Aorta (tissue), 5 donors: ENCODE data around the gene COP1. TPM values are rescaled to one million over a fixed set of nuclear protein-coding genes. Genes with fewer than 3 reads are reported as not detected.
"Not testable (repeated sequence)": the region's sequence is repeated elsewhere in the genome, so short reads cannot be mapped to it uniquely, and the experiment has no call there.

Experiments
- ATAC-seq: fragments of 200-7000 bp; cut with Tn5 transposase; one replicate; pipeline ENCODE4 v1.9.1; 2022; ENCODE audit warnings: moderate library complexity; ENCODE audit not compliant: low FRiP score
- DNase-seq, 2 donors: peaks; one replicate each; pipeline ENCODE4 v3.0.0-alpha.2; 2020
- H3K27ac ChIP-seq, 2 donors: one replicate each; pipeline ENCODE4 v1.5.1; 2013; ENCODE audit warnings: low read length in 2 of 2, mild to moderate bottlenecking in 2 of 2, moderate library complexity in 2 of 2, control low read depth in 1 of 2, inconsistent platforms in 1 of 2, low read depth in 1 of 2
- H3K27me3 ChIP-seq, 2 donors: one replicate each; pipeline ENCODE4 v1.6.1; 2013; ENCODE audit warnings: control low read depth in 1 of 2, low read length in 1 of 2, mild to moderate bottlenecking in 1 of 2, moderate library complexity in 1 of 2; ENCODE audit not compliant: insufficient read depth in 2 of 2, control insufficient read depth in 1 of 2
- H3K36me3 ChIP-seq, 2 donors: one replicate each; pipeline ENCODE4 v1.6.1; 2013; ENCODE audit warnings: control low read depth in 1 of 2, low read length in 1 of 2, mild to moderate bottlenecking in 1 of 2; ENCODE audit not compliant: insufficient read depth in 2 of 2, control insufficient read depth in 1 of 2
- H3K4me1 ChIP-seq, 2 donors: one replicate each; pipeline ENCODE4 v1.6.1; 2013; ENCODE audit warnings: low read length in 2 of 2, control low read depth in 1 of 2, mild to moderate bottlenecking in 1 of 2, moderate library complexity in 1 of 2; ENCODE audit not compliant: insufficient read depth in 2 of 2, control insufficient read depth in 1 of 2
- H3K4me3 ChIP-seq, 2 donors: one replicate each; pipeline ENCODE4 v1.5.1; 2013; ENCODE audit warnings: low read length in 2 of 2, control low read depth in 1 of 2, mild to moderate bottlenecking in 1 of 2
- H3K9me3 ChIP-seq: one replicate; pipeline ENCODE4 v1.6.1; 2013; ENCODE audit warnings: mild to moderate bottlenecking, low read length; ENCODE audit not compliant: control insufficient read depth
- WGBS, 2 donors: extraction: QIAGEN DNeasy Blood & Tissue Kit; methylation state at CpG; one replicate each; pipeline ENCODE4 v1.1.7; 2013; 5-methylcytosine and 5-hydroxymethylcytosine counted together
- intact Hi-C, 2 donors: fragments of 100-400 bp; cut with DNase I; formaldehyde crosslinking; loops; one replicate each; pipeline versions ENCODE4 v1.14.2 to v1.15.0; 2022
- long read RNA-seq, 2 donors: library from polyadenylated mRNA; unstranded; transcript quantifications; one replicate each; pipeline ENCODE4 v2.0.0, GENCODE V29; 2020 to 2021
- polyA plus RNA-seq, 2 donors: library from polyadenylated mRNA; stranded (reverse); fragments of 200-250 nt; gene quantifications; one replicate each; pipeline ENCODE4 v1.2.3, GENCODE V29; 2013
- total RNA-seq, 2 donors: library from RNA; stranded (reverse); fragmentation: NEBNext Ultra II Directional; extraction: Animal tissue kit (Norgen Biotek cat#: 25700); gene quantifications; one replicate each; pipeline ENCODE4 v1.2.1, GENCODE V29; 2021
- donor health status: healthy with polysubstance abuse.
- donor health status: Bipolar disorder and iron deficiency.
- donor health status: DM: no; HTN: no; CAD: no.
- donor health status: DM: no; HTN: no; CAD: no.
- donor health status: DM: yes; HTN: yes; CAD: no.

The COP1 gene
- 10 to 100 TPM; 39.2 to 54.2 TPM for total RNA-seq
- 10 to 100 TPM; 30.4 to 36.3 TPM for polyA plus RNA-seq
- long read RNA-seq, donor 1, partial matches to known transcripts: 12 of 35 reads
- long read RNA-seq, donor 1, other reads (novel, unspliced or antisense): 20 of 35 reads
- long read RNA-seq, donor 2, transcript COP1-204 (20 exons, 3,033 nt): major isoform, 9 of 45 reads
- long read RNA-seq, donor 2, partial matches to known transcripts: 5 of 45 reads
- long read RNA-seq, donor 2, other reads (novel, unspliced or antisense): 30 of 45 reads

- intact Hi-C loops: loop anchor here in 1 of 2 donors (5.0 kb wide), 2 partner anchors 1015 to 1185 kb away; partner anchors contain the start of genes KIAA0040 and MRPS14
- Histone ChIP-seq H3K27me3 (no peaks in the 10 kb centered on the region), H3K27ac (peak within 1 kb of the TSS; percentile 79 to 86), H3K36me3 (no peaks in the 10 kb centered on the region), H3K9me3 (no peaks in the 10 kb centered on the region), H3K4me3 (peak within 1 kb of the TSS; percentile 65 to 85), H3K4me1 (peaks cover 0 to 3% of the 10 kb centered on the region in 2 donors)
- ATAC-seq (peak; percentile 97), DNase-seq (peak; percentile 98 to 99)
- 0 to 1% methylated on average over 89 to 92 of the region's 92 CpGs for WGBS, 2 donors
These were observed at the start of gene COP1 for GRCh38 chr1:176206961-176207902. Gene COP1 (minus strand): TSS chr1:176207286. CDS start chr1:176206978, 308 bp downstream.

- ATAC-seq (no peak), DNase-seq (no peak)
- H3K4me3 ChIP-seq: no peak overlapping the region
- H3K4me1 ChIP-seq: no peaks in the 10 kb centered on the region
- WGBS, 2 donors: 83 to 86% methylated on average over 4 of the region's 4 CpGs
- H3K36me3 ChIP-seq: no peaks in the 10 kb centered on the region
- intact Hi-C loops: no loop called here
- no peak overlapping the region for H3K27ac ChIP-seq
- no peaks in the 10 kb centered on the region for H3K27me3 ChIP-seq
- no peaks in the 10 kb centered on the region for H3K9me3 ChIP-seq
These were observed 45.1 kb upstream of the COP1 start for GRCh38 chr1:176252191-176252590.

GRCh38 chr1:176244851-176245250 lies 37.8 kb upstream of the COP1 start:
- no peaks in the 10 kb centered on the region for H3K4me1 ChIP-seq
- no peaks in the 10 kb centered on the region for H3K9me3 ChIP-seq
- H3K4me3 ChIP-seq: no peak overlapping the region
- DNase-seq (no peak), ATAC-seq (no peak)
- 61% methylated on average over 2 of the region's 2 CpGs for WGBS, 2 donors
- intact Hi-C loops: no loop called here
- no peak overlapping the region for H3K27ac ChIP-seq
- H3K27me3 ChIP-seq: no peaks in the 10 kb centered on the region
- no peaks in the 10 kb centered on the region for H3K36me3 ChIP-seq

- WGBS, 2 donors: 53 to 73% methylated on average over 2 of the region's 2 CpGs
These were observed 36.7 kb upstream of the COP1 start for GRCh38 chr1:176243746-176244145.

GRCh38 chr1:176241385-176242015 lies 34.4 kb upstream of the COP1 start:
- ATAC-seq: no peak
- no peaks in the 10 kb centered on the region for H3K36me3 ChIP-seq
- no peak overlapping the region for H3K4me3 ChIP-seq
- no peaks in the 10 kb centered on the region for H3K27me3 ChIP-seq
- intact Hi-C loops: no loop called here
- WGBS, 2 donors: 67 to 72% methylated on average over 2 of the region's 2 CpGs
- no peaks in the 10 kb centered on the region for H3K4me1 ChIP-seq
- no peak overlapping the region for H3K27ac ChIP-seq
- H3K9me3 ChIP-seq: no peaks in the 10 kb centered on the region
- DNase-seq: no peak

More at GRCh38 chr1:176243746-176244145, 36.7 kb upstream of the COP1 start:
- Histone ChIP-seq H3K4me1 (no peaks in the 10 kb centered on the region), H3K36me3 (no peaks in the 10 kb centered on the region), H3K27ac (no peak overlapping the region), H3K9me3 (no peaks in the 10 kb centered on the region), H3K4me3 (no peak overlapping the region), H3K27me3 (no peaks in the 10 kb centered on the region)
- ATAC-seq: no peak
- DNase-seq: no peak
- intact Hi-C loops: no loop called here

GRCh38 chr1:176233657-176234056 lies 26.6 kb upstream of the COP1 start:
- H3K27me3 ChIP-seq, intact Hi-C loops, H3K4me1 ChIP-seq, H3K9me3 ChIP-seq, H3K27ac ChIP-seq, DNase-seq, ATAC-seq, H3K36me3 ChIP-seq, H3K4me3 ChIP-seq: not testable (repeated sequence)
- WGBS, 2 donors: 72 to 85% methylated on average over 3 of the region's 3 CpGs

- no peak for DNase-seq
- WGBS, 2 donors: 73 to 81% methylated on average over 3 of the region's 3 CpGs
These were observed 20.5 kb upstream of the COP1 start for GRCh38 chr1:176227579-176227978.

GRCh38 chr1:176225911-176226310 lies 18.8 kb upstream of the COP1 start:
- Histone ChIP-seq H3K36me3 (no peaks in the 10 kb centered on the region), H3K27me3 (no peaks in the 10 kb centered on the region), H3K4me1 (no peaks in the 10 kb centered on the region), H3K4me3 (no peak overlapping the region), H3K9me3 (no peaks in the 10 kb centered on the region), H3K27ac (no peak overlapping the region)
- ATAC-seq (no peak), DNase-seq (no peak)
- 66% methylated on average over 2 of the region's 2 CpGs for WGBS, 2 donors
- intact Hi-C loops: no loop called here

More at GRCh38 chr1:176227579-176227978, 20.5 kb upstream of the COP1 start:
- Histone ChIP-seq H3K27me3 (no peaks in the 10 kb centered on the region), H3K27ac (no peak overlapping the region), H3K9me3 (no peaks in the 10 kb centered on the region), H3K36me3 (no peaks in the 10 kb centered on the region), H3K4me3 (no peak overlapping the region), H3K4me1 (no peaks in the 10 kb centered on the region)
- ATAC-seq: no peak
- intact Hi-C loops: no loop called here
